GM21619 (cell line): ENCODE measurements around the gene LRRFIP2.
A peak's percentile ranks its signal among the peaks of the same experiment; 100 is the strongest.

Source experiments
- ATAC-seq: cut with Tn5 transposase; IDR thresholded peaks from one replicate; pipeline ENCODE4 v1.9.1; 2021; ENCODE audit not compliant: unreplicated experiment

Gene LRRFIP2

DNA sequence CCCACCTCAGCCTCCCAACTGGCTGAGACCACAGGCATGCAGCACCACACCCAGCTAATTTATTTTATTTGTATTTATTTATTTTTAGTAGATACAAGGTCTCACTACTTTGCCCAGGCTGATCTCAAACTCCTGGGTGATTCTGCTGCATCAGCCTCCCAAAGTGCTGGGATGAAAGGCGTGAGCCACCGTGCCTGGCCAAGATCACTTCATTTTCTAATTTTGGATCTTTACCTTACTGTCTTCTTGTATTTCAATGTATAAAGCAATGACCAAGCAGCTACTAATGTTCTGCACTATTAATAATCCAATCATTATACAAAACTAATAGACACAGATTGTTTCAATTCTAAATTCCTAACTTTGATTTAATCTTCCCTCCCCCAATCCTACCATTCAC lies 56.2 kb downstream of the LRRFIP2 start:
- ATAC-seq, result no peak

GRCh38 chr3:37117548-37117947 lies 56.8 kb downstream of the LRRFIP2 start:
- ATAC-seq, result no peak

DNA sequence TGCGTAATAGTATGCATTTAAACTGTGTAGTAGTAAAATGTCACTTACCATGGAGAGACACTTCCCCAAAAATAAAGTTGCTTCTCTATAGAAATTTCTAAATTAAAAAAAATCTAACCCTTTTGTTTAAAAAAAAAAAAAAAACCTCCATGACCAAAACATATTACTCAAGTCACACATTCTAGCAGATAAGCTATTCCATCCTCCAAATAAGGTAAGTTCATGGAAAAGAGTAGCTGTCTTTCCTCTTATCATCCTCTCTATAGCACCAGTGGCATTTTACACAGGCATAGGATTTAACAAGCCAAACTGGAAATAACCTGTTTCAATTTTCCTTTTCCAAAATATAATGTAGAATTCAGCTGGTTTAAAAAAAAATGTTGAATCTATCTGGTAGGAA lies 57.4 kb downstream of the LRRFIP2 start:
- ATAC-seq, result no peak

DNA sequence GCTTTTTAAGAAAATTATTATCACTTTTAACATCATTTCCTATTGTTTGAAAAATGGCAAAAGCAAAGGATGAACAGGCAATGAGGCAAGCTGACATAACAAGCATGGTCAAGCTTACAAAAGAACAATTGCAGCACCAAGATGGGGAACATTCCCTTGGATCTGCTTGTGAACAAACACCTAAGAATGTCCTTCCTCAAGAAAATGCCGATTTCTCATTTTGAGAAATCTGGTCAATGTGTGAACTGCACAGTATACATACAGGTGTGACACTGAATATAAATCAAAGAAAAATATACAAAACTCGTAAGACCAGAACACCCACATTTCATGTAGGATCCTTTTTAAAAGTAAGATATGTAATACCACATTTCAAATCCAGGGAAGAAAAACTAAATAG lies 58.9 kb downstream of the LRRFIP2 start:
- ATAC-seq, result no peak

DNA sequence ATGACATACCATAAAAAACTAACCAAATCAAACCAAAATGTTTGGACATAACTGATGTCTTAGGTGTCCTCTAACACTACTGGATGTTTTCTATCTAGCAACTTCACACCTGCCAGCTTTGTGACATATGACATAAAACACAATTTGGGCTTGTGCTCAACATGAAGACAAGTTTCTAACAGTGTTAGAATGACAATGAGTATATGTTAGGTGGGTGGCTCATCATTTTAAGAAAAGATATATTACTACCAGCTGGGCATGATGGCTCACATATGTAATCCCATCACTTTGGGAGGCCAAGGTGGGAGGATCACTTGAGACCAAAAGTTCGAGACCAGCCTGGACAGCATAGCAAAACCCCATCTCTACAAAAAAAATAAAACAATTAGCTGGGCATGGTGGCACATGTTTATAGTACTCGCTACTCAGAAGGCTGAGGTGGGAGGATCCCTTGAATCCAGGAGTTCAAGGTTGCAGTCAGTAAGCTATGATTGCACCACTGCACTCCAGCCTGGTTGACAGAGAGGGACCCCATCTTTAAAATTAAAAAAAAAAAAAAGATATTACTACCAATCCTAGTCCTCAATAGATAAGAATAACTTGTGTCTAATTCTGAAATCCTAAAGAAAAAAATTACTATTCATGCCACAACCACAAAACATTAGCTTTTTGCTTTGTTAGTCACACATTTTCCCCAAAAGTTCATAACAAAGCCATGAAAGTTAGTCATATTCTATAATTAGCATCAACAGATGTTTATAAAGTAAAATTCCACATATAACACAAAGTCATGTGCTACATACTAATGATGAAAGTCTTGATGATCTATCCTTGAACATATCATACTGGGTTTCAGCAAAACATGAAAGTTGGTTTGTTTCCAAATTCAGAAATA lies 59.9 kb downstream of the LRRFIP2 start:
- ATAC-seq, result no peak

DNA sequence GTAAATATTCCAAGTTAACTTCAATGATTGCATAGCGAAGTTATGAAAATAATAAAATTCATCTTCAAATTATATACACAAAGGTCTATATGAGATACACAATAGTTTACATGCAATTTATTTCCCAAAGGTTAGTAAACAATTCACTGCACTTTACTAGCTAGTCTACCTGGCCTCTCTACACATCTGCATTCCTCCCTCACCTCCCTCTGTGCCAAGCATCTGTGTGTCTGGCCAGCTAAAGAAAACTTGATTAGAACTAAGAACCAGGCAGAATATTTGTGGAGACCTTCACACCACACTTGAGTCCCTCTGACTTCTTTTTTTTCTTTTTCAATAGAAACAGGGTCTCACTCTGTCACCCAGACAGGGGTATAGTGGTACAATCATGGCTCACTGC lies 61.4 kb downstream of the LRRFIP2 start:
- ATAC-seq, result no peak

- ATAC-seq, result no peak
Observed at GRCh38 chr3:37111199-37111598, 63.2 kb downstream of the LRRFIP2 start.

DNA sequence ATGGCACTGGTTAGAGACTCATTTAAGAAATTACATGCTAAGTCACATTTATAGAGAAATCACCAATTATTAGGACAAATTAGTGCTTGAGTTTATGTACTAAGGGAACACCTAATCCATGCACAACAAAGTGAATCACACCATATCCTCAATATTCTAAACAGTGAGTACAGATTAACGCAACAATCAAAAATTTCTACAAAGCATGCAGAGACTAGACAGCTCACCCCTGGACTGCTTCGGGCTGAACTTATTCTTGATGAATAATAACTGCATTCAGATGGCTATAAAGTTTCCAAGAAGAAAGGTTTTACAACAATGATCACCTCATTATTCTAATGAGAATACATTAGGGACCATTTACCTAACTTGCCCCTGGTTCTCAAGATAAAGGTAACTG lies 66.5 kb downstream of the LRRFIP2 start:
- no peak for ATAC-seq

DNA sequence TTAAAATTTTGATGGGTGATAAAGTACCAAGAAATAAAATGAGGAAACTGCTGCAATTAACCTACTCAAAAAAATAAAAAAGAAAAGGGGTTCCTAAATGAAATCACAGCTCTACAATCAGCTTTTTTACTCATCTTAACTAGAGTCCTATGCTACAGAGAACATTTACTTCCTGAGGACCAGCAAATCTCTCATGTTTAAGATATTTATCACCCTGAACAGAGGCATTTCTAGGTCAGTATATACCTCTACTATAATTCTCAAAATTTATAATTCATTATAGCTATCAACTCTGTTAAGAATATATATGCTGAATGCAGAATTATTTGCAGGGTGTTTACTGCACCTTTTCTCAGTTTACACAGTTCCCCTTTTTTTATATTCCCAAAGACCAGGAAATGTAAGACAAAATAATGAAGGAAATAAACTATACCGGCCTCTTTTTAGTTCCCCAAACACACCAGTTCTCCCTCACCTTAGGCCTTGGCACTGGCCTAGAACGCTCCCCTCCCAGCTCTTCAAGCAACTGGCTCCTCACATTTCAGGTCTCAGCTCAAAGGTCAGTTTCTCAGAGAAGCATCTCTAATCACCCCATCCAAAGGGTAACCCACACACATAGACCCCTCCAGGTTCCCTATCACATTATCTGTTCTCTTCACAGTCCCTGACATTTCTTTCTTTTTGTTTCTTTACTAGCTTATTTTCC lies 71.1 kb downstream of the LRRFIP2 start:
- no peak for ATAC-seq

- ATAC-seq, result no peak
Observed at GRCh38 chr3:37100411-37100810, 74.0 kb downstream of the LRRFIP2 start.

GRCh38 chr3:37099469-37099868 lies 74.9 kb downstream of the LRRFIP2 start:
- no peak for ATAC-seq

GRCh38 chr3:37098884-37099283 lies 75.5 kb downstream of the LRRFIP2 start:
- no peak for ATAC-seq

DNA sequence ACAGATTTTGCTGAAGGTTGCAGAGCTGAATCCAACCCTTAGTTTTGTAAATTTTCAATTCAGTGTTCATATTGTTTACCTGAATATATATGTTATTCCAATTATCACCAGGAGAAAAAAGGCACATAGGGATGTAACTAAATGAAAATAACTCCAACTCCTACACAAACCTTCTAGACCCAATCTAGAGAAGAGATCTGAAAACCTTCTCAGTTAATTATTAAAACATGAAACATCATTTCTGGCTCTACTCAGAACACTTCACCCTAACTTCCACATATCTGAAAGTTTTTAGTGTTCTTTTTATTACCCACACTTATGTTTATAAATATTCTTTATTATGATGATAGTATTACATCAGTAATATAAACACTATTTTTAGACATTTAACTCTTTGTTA lies 76.6 kb downstream of the LRRFIP2 start:
- peak; percentile 62 for ATAC-seq

DNA sequence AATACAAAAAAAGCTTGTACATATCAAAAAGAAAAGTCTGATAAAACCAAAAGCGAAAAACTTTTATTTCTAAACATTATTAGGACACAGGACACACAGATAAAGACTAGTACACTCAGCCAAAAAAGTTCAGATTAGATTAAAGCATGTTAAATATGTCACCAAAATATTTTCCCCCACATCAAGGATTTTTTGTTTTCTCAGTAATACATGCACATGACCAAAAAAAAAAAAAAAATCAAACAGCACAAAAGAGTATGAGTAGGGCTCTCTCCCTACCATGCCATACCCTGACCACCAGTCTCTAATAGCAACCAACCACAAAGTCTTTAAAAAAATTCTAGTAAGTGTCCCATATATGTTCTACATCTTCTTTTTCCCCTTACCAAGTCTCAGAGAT lies 77.4 kb downstream of the LRRFIP2 start:
- no peak for ATAC-seq

GRCh38 chr3:37096288-37096687 lies 78.1 kb downstream of the LRRFIP2 start:
- ATAC-seq, result no peak

DNA sequence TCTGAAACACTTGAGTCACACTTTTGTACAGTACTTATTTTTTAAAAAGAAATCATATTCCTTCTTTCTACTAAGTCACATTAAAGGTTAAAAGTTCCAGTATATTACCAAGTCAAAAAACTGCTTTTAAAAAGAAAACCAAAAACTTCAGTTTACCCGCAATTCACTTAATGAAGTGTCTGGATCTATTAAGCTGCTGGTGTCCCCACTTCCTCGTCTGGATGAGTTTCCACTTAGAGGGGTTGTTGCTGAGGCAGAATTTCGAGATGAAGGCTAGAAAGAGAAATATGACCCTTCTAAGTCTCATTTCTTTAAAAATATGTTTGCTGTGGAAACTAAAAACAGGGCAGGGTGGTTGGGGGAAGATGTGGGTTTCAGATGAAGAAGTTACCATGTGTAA lies 79.7 kb downstream of the LRRFIP2 start:
- ATAC-seq, result no peak

GRCh38 chr3:37093481-37093880 lies 80.9 kb downstream of the LRRFIP2 start:
- ATAC-seq, result no peak

- no peak for ATAC-seq
Observed at GRCh38 chr3:37092484-37092883, 81.9 kb downstream of the LRRFIP2 start.

DNA sequence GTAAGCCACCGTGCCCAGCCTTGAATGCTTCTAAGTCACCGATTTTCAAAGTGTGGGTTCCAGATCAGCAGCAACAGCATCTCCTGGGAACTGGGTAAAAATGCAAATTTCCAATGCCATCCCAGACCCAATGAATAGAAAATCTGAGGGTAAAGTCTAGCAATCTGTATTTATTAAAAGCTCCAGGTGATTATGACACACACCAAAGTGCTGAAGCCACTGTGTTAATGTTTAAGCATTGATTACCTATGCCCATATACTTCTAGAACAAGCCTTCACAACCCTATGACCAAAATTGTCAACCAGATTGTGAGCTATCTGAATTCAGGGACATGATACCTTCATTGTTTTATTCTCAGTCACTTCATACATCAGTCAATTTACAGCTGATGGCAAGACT lies 86.5 kb downstream of the LRRFIP2 start:
- ATAC-seq, result no peak

DNA sequence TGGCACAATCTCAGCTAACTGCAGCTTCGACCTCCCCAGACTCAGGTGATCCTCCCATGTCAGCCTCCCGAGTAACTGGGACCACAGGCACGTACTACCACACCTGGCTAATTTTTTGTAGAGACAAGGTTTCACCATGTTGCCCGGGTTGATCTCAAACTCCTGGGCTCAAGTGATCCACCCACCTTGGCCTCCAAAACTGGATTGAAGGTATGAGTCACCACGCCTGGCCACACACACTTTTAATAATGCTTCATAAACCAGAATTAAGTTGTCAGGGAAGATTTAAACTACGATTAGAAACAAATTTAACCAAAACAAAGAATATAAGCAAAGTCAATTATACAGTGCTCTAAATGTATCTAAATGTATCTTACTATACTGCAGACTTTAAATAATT lies 87.5 kb downstream of the LRRFIP2 start:
- no peak for ATAC-seq

- no peak for ATAC-seq
Observed at GRCh38 chr3:37082317-37082716, 92.1 kb downstream of the LRRFIP2 start.

DNA sequence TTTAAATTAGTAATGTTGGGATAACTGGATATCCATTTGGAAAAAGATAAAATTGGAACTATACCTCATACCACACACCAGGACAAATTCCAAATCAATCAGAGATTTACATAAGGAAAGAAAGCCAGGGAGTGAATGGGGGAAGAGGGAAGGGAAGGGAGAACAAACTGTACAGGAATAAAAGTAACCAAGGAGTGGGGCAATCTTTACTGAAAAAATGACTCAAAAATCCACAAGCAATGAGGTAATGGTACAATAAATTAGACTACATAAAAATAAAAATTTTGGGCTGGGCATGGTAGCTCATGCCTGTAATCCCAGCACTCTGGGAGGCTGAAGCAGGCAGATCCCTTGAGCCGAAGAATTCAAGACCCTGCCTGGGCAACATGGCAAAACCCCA lies 98.4 kb downstream of the LRRFIP2 start:
- no peak for ATAC-seq
